ENCODE data around the gene IL1RAPL2. TPM values are rescaled to one million over a fixed set of nuclear protein-coding genes. Genes with fewer than 3 reads are reported as not detected.

IL1RAPL2 gene
- total RNA-seq, 1 experiment from 2014 or later = not detected

- H3K4me3 ChIP-seq (ENCODE audit: low read depth in 2 of 2, low read length in 2 of 2) = no peak overlapping the region
- ChIA-PET CTCF (no interaction called here), POLR2A (no interaction called here)
- in situ Hi-C loops (cut with HindIII; ENCODE audit: low pct_unique_long_range_greater_than_20kb, low sequenced_read_pairs) (no loop called here), intact Hi-C loops (cut with micrococcal nuclease; ENCODE audit: unreplicated experiment) (no loop called here)
- ATAC-seq (no peak), DNase-seq (ENCODE audit: low read depth, low spot score) (no peak)
- no peaks in the 10 kb centered on the region for H3K9me3 ChIP-seq (ENCODE audit: control insufficient read depth, insufficient read depth, low read depth, low read length)
- no peak overlapping the region for H3K27ac ChIP-seq (ENCODE audit: low read length)
- TF ChIP-seq, protein P1, sequence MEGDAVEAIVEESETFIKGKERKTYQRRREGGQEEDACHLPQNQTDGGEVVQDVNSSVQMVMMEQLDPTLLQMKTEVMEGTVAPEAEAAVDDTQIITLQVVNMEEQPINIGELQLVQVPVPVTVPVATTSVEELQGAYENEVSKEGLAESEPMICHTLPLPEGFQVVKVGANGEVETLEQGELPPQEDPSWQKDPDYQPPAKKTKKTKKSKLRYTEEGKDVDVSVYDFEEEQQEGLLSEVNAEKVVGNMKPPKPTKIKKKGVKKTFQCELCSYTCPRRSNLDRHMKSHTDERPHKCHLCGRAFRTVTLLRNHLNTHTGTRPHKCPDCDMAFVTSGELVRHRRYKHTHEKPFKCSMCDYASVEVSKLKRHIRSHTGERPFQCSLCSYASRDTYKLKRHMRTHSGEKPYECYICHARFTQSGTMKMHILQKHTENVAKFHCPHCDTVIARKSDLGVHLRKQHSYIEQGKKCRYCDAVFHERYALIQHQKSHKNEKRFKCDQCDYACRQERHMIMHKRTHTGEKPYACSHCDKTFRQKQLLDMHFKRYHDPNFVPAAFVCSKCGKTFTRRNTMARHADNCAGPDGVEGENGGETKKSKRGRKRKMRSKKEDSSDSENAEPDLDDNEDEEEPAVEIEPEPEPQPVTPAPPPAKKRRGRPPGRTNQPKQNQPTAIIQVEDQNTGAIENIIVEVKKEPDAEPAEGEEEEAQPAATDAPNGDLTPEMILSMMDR (IDR thresholded peaks at IDR 0.05) = no peak
- TF ChIP-seq POLR2AphosphoS5 (IDR thresholded peaks at IDR 0.05; ENCODE audit: low read depth, low read length) (no peak), REST (IDR thresholded peaks at IDR 0.05; ENCODE audit: insufficient read depth in 1 of 2, low read depth in 2 of 2, low read length in 1 of 2) (no peak), SIN3A (IDR thresholded peaks at IDR 0.05; ENCODE audit: borderline replicate concordance, insufficient read depth, low read depth, low read length) (no peak), TCF7L2 (IDR thresholded peaks at IDR 0.05; ENCODE audit: low read depth, low read length) (no peak)
- H3K4me1 ChIP-seq (ENCODE audit: control insufficient read depth, insufficient read depth, low read length) = no peaks in the 10 kb centered on the region
- no peaks in the 10 kb centered on the region for H3K36me3 ChIP-seq (ENCODE audit: control insufficient read depth, insufficient read depth, low read length)
- no TSS peak for BruUV-seq (replicated peaks)
- H3K27me3 ChIP-seq (ENCODE audit: control insufficient read depth, insufficient read depth, low read length) = no peaks in the 10 kb centered on the region
These were observed 783.5 kb downstream of the IL1RAPL2 start for GRCh38 chrX:105349476-105349875.

DNA sequence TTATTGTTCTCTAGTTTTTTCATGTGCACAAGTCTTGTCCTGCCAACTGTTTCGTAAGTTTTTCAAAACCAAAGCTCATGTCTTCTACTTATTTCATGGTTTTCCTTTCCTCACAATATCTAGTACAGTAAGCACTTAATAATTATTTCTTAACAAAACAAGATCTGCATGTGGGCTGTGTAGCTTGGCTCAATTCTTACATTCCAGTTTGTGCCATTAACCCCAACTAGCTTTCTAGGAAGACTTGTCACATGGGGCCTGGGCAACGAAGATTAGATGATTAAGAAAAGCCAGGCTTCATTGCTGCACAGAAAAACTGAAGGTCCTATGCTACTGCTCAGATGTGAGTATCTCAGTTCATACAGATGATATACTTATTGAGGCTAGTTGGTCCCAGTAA, 809.8 kb downstream of the IL1RAPL2 start:
- Histone ChIP-seq H3K4me1 (ENCODE audit: control insufficient read depth, insufficient read depth, low read length) (no peaks in the 10 kb centered on the region), H3K36me3 (ENCODE audit: control insufficient read depth, insufficient read depth, low read length) (no peaks in the 10 kb centered on the region), H3K27ac (ENCODE audit: low read length) (no peak overlapping the region), H3K4me3 (ENCODE audit: low read depth in 2 of 2, low read length in 2 of 2) (no peak overlapping the region), H3K9me3 (ENCODE audit: control insufficient read depth, insufficient read depth, low read depth, low read length) (no peaks in the 10 kb centered on the region), H3K27me3 (ENCODE audit: control insufficient read depth, insufficient read depth, low read length) (no peaks in the 10 kb centered on the region)
- no TSS peak for BruUV-seq (replicated peaks)
- ChIA-PET CTCF (no interaction called here), POLR2A (no interaction called here)
- intact Hi-C loops (cut with micrococcal nuclease; ENCODE audit: unreplicated experiment) (no loop called here), in situ Hi-C loops (cut with HindIII; ENCODE audit: low pct_unique_long_range_greater_than_20kb, low sequenced_read_pairs) (no loop called here)
- DNase-seq (ENCODE audit: low read depth, low spot score) = no peak
- ATAC-seq = no peak
- no peak for TF ChIP-seq REST (IDR thresholded peaks at IDR 0.05; ENCODE audit: insufficient read depth in 1 of 2, low read depth in 2 of 2, low read length in 1 of 2)
- TF ChIP-seq SIN3A (IDR thresholded peaks at IDR 0.05; ENCODE audit: borderline replicate concordance, insufficient read depth, low read depth, low read length) = no peak
- TF ChIP-seq, protein P1 (IDR thresholded peaks at IDR 0.05) = no peak
- no peak for TF ChIP-seq POLR2AphosphoS5 (IDR thresholded peaks at IDR 0.05; ENCODE audit: low read depth, low read length)
- TF ChIP-seq TCF7L2 (IDR thresholded peaks at IDR 0.05; ENCODE audit: low read depth, low read length) = no peak
